ENCODE results near the gene CCDC63.

GRCh38 chr12:110858848-110859247 is 12.1 kb downstream of the CCDC63 start:
- no peak for TF ChIP-seq CTCF (conservative IDR thresholded peaks at IDR 0.05)
- TF ChIP-seq ZFX (IDR thresholded peaks at IDR 0.05), result no peak

Measured in C4-2B (cell line).